Pulmonary artery endothelial cell (primary cell): Measurements from ENCODE around the gene RPGR. TPM values are rescaled to one million over a fixed set of nuclear protein-coding genes. Genes with fewer than 3 reads are reported as not detected.
A peak's percentile ranks its signal among the peaks of the same experiment; 100 is the strongest.

ENCODE experiments used
- DNase-seq: peaks from one replicate; pipeline ENCODE4 v3.0.0-alpha.2; 2011; ENCODE audit warnings: low read depth, low spot score
- total RNA-seq: library from RNA; depleted of rRNA; stranded (reverse); fragments of >200 nt; gene quantifications from 2 replicates; pipeline ENCODE4 v1.2.3, GENCODE V29; 2014

The RPGR gene, protein sequence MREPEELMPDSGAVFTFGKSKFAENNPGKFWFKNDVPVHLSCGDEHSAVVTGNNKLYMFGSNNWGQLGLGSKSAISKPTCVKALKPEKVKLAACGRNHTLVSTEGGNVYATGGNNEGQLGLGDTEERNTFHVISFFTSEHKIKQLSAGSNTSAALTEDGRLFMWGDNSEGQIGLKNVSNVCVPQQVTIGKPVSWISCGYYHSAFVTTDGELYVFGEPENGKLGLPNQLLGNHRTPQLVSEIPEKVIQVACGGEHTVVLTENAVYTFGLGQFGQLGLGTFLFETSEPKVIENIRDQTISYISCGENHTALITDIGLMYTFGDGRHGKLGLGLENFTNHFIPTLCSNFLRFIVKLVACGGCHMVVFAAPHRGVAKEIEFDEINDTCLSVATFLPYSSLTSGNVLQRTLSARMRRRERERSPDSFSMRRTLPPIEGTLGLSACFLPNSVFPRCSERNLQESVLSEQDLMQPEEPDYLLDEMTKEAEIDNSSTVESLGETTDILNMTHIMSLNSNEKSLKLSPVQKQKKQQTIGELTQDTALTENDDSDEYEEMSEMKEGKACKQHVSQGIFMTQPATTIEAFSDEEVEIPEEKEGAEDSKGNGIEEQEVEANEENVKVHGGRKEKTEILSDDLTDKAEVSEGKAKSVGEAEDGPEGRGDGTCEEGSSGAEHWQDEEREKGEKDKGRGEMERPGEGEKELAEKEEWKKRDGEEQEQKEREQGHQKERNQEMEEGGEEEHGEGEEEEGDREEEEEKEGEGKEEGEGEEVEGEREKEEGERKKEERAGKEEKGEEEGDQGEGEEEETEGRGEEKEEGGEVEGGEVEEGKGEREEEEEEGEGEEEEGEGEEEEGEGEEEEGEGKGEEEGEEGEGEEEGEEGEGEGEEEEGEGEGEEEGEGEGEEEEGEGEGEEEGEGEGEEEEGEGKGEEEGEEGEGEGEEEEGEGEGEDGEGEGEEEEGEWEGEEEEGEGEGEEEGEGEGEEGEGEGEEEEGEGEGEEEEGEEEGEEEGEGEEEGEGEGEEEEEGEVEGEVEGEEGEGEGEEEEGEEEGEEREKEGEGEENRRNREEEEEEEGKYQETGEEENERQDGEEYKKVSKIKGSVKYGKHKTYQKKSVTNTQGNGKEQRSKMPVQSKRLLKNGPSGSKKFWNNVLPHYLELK
- 38.1 and 39.7 TPM in 2 replicates for total RNA-seq

DNA sequence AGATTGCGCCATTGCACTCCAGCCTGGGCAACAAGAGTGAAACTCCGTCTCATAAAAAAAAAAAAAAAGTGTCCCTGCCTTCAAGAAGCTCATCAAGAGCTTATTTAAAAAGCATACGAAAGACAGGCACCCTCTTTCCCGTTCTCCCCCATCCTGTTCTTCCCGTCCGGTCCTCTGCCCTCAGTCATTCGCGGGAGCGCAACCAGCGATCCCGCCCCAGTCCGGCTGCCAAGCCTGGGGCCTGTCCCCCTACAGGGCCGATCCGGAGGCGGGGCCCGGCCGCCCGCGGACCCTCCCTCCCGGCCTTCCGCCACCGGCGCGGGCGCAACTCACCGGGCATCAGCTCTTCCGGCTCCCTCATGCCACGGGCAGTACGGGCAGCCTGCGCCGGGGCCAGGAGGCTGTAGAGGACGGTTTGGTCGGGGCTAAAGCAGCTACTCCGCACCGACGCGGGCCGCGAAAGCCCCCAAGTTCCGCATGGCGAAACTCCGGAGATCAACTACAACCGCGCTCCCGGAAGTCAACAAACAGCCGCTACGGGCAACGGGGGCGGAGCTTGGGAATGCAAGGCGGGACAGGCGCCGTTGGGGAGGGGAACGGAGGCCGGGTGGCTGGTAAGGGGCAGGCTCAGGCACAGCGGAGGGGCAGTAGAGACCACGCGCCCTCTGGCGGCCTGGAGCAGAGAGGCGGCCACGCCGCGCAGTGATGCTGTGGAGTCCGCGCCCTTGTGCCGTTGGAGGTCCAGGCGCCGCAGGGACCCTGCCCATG, at the start of gene RPGR:
Gene RPGR, minus strand, starts transcription at position 503 of the 768 bp plus-strand sequence. Its CDS starts 142 bp downstream, at position 361.
- DNase-seq = peak; percentile 86

DNA sequence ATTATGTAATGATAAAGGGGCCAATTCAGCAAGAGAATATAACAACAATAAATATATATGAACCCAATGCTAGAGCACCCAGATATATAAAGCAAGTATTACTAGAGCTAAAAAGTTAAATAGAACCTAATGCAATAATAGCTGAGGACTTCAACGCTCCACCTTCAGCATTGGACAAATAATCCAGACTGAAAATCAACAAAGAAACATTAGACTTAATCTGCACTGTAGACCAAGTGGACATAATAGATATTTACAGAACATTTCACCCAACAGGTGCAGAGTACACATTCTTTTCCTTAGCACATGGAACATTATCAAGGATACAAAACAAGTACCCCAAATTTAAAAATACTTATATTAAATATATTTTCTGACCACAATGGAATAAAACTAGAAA, 49.4 kb upstream of the RPGR start:
- no peak for DNase-seq

DNA sequence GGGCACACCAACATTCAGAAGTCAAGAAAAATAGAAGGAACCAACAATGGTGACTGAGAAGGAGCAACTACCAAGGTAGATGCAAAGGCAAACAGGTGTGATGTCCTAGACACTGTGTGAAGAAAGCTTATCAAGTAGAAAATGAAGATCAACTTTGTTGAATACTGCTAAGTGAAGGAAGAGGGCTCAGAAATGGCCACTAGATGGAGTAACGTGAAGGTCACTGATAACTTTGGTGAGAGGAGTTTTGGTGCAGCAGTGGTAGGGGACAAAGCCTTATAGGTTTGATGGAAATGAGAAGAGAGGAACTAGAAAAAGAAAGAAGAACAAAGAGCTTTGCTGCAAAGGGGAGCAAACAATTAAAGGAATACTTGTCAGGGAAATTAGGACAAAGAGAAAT, 48.6 kb upstream of the RPGR start:
- DNase-seq = no peak

DNA sequence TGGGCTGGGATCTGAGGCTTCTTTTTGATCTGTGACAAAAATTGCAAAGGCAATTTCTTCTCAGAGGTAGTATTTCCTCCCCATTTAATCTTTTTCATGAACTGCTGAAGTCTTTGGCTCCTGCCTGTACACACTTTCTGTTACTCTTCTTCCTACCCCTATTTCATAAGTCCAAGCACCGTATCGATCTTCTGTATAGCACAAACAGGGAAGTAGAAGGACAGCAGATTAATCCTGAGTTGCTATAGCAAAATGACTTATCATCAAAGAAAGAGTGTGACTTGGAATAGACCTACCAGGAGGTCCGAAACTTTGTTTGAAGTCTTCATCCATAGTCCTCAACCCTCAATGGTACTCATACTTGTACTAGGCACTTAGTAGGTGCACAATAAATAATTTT, 47.1 kb upstream of the RPGR start:
- no peak for DNase-seq

DNA sequence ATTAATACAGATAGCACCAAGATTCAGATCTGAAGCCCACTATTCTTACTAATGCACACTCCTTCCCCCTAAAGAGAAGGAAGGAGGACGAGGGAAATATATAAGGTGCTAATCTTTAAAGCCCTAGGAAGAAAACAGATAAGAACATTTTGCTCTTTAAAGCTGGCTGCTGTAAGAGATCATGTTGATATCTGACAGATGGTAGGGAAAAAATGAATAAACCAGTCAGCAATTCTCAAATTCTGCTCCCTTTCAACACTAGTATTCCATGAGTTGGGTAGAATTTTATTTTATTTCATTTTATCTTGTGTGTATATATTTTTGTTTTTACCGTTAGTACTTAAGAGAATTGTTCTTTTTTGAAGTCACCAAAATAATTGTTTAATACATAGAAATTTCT, 44.3 kb upstream of the RPGR start:
- DNase-seq = no peak

DNA sequence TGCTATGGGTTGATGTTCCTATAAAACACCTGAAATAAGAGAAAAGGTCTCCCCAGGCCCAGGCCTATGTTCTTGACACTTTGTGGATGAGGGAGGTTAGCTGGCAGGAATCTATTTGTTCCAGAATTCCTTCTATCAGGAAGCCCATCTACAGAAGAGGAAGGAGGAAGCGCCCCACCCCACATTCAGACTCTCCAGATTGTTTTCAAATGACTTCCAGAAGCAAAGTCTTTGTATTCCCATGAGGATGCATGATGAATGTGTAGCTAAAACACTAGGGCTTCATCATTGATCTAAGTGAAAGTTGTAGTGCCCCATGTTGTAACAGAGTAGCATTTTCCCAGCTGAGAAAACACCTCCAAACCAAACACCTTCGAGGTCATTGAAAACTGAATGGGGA, 41.5 kb upstream of the RPGR start:
- DNase-seq = no peak

DNA sequence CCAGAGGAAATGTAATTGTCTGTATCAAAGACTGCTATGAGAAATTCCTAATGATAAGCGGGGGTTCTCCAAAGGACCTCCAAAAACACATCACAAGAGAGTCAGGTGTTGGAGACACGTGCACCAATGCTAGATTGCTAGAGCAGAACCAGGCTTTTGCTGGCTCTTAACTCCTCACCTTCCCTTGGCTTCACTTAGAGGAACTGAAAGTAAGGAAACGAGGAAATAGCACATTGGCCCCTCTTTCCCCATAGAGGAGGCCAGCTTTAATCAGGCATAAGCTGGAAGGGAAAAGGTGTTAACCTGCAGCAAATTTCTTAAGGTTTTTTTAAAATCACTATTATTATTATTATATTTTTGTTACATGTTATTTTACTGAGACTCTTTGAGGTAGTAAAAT, 38.6 kb upstream of the RPGR start:
- no peak for DNase-seq

GRCh38 chrX:38363046-38363445, 35.7 kb upstream of the RPGR start:
- DNase-seq = no peak

DNA sequence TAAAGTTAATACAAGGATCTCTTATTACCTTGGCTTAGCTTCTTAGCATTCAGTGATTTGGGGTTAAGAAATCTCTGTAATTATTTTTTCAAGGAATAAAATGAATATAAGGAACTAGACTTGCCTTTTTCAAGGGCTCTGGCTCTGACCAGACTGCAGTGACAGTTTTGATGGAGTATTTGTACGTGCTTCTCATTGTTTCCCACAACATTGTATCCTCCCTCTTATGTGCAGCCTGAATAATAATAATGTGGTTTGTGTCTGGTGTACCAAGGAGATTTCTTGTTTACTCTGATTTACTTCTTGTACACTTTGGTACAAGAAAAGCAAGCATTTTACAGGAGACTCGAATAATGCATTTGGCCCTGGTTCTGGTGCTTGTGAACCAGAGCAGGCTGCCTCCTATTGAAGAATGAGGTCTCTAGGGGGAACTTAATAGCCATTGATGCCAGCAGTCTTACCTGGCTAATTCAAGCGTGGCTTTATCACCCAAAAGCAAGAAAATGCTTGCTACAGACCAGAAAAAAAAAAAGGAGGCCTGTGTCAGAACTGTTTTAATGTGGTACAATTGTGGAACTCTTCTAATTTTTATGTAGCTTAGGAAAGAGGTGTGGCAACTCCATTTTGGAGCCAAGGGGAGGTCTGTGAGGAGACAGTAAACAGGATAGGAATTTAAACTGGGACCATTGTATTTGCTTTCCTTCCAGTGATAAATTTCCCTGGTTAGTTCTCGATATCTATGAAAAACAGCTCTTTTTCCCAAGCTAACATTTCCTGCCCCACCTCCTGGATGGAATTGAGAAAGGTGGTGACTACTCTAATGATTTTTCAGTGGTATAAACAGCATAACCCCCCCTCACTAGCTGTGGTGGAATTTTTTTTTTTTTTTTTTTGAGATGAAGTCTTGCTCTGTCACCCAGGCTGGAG, 30.7 kb upstream of the RPGR start:
- peak; percentile 51 for DNase-seq

DNA sequence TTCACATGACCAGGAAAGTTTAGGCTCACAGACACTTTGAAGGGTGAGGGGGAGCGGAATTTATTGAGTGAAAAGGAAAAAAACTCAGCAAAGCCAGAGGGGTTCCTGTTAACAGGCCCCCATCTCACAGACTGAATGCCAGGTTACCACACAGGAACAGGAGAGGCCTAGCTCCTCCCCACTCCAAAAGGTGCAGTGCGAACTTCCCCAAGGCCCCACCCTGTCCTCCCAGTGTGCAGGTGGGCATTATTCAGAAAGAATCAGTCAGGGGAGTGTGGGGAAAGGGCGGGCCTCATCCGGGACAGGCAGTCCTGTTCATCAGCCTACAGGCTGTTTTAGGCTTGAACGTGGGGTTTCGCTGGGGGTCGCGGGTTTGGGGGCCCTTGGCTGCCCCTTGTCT, 29.1 kb upstream of the RPGR start:
- DNase-seq = no peak

GRCh38 chrX:38352362-38352761, 25.1 kb upstream of the RPGR start, which contains the start of gene OTC:
Gene OTC (plus strand): TSS chrX:38352604. CDS start chrX:38352697, 93 bp downstream.
- no peak for DNase-seq

DNA sequence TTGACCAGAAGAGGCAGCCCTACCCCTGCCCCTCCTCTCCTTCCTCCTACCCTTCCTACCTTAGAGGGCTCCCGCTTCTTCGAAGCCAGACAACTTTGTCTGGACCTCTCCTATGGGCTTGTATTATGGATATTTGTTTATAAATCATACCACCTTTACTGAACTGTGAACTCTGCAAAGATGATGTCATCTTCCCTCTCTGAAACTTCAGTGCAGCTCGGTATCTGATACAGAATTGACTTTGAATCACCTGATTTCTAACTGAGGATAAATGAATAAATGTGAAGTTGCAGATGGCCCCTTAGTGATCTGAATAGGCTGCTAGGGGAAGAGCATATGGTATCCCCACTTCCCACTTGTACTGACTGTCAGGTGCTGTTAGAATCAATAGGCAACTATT, 24.0 kb upstream of the RPGR start:
- no peak for DNase-seq

DNA sequence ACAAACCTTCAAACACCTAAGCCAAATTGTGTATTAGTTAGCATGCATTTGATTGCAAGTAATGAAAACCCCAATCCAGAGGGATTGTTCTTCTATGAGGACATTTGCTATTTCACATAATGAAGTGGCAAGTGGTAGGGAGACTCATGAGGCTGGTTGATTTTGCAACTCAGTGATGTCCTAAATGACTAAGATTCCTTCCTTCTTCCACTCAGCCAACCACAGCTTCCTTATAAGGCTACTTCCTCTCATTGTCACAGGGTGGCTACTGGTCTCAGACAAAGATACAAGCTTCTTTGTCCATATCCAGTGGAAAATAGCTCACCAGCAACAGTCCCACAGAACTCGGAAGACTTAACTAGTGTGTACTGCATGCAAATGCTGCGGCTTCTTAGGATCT, 19.8 kb upstream of the RPGR start:
- peak; percentile 72 for DNase-seq

DNA sequence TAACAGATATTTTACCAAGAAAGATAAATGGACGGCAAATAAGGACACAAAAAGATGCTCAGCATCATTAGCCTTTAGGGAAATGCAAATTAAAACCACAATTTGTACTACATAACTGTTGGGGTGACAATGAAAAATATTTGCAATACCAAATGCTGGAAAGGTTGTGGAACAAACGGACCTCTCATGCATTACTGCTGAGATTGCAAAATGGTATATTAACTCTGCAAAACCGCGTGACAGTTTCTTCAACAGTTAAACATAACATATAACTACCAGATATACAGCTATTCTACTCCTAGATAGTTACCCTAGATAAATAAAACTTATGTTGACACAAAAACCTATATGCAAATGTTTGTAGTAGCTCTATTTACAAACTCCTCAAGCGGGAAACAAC, 18.8 kb upstream of the RPGR start:
- no peak for DNase-seq

DNA sequence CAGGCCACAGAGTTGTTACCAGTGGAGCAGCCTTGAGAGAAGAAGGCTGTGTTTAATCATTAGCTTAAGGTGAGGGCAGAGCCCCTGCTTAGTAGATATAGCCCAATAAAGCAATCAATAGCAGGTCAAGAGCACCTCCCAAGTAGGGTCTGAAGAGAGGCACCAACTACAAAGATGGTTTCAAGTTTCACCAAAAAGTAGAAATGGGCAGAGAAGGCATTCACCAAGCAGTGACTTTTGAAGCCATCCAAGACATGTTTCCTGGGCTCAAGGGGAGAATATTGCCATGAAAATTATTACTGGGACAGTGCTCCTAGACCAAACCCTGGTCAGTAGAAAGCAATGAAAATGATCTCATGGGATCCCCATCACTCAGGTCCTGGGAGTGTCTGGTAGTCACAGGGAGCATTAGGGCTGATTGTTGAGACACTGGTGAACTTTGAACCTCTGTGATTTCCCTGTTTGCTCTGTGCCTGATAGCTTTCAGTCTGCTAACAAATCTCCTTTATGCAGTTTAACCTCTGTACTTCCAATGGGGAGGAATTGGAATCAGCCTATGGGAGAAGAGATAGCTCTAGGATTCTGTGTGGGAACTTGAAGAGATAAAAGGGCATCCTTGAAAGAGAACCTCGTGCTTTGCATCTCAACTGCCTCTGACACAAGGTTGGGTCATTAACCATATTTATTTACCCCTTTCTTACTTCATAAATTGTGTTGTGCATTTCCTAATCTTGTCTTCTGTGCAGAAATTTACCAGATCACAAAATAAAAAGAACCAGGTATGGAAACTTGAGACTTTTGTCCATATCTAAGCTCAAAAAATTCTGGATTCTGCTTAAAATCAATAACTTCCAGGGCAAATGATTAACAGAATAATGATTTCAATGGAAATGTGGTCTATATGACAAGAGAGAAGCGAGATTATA, 15.8 kb upstream of the RPGR start:
- DNase-seq = no peak

- DNase-seq = no peak
Measured at GRCh38 chrX:38341442-38341841, 14.1 kb upstream of the RPGR start.

GRCh38 chrX:38336538-38337240, 9.4 kb upstream of the RPGR start:
- no peak for DNase-seq

GRCh38 chrX:38335382-38335781, 8.1 kb upstream of the RPGR start:
- DNase-seq = no peak
